HG03175 (cell line): ENCODE measurements around the gene SOWAHA.

ENCODE experiments used
- ATAC-seq: cut with Tn5 transposase; IDR thresholded peaks from one replicate; pipeline ENCODE4 v1.9.1; 2021; ENCODE audit warnings: mild to moderate bottlenecking, moderate library complexity; ENCODE audit not compliant: unreplicated experiment

The SOWAHA gene

DNA sequence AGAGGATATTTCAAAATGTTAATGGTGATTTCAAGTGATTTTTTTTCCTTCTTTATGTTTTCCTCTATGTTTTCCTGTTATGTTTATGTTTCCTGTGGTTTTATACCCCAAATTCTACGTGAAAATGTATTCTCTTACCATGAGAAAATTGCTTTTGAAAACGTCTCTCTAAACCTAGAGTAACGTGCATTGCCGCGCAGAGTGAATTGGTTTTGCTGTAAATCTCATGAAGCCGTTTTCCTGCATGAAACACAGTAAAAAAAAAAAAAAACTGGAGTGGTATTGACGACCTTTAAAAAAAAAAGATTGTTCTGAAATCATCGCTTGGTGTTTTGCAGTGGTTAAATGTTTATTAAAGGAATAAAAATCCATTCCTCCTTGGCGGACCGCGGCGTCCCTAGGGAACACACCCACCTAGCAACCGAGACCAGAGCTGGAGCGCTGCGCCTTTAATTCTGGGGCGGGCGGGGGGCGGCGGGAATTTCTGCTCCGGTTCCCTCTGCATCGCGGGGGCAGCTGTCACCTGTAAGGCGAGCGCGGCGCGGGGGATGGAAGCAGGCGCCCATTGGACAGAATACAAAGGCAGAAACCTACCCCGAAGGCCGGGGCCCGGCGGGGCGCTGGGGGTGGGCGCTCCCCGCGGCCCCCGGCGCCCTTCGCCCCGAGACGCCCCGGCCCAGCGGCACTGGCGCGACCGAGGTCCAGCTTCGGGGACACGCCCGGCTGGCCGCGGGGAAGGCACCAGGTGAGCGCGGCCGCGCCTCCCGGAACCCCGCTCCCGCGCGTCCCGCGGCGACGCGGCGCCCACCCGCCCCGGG is at the start of gene SOWAHA:
Gene SOWAHA, plus strand, starts transcription at position 522 of the 818 bp plus-strand sequence. CDS start 320 bp downstream, outside the sequence.
- ATAC-seq = no peak

DNA sequence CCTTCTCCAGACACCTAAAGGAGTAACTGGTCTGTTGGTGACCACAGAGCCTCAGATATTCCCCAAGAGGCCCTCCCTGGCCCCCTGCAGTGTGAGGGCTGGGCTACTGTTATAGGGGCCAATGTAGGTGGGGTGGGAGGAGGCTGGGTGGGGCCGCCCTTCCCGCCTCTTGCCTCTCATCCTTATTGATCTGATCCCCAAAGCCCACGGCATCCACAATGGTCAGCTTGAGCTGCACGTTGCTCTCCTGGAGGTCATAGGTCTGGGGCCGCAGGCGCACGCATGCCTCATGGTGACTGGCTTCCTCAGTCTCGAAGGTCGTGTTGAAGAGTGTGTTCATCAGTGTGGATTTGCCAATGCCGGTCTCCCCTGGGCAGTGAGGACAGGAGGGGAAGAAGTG is 49.1 kb upstream of the SOWAHA start:
- ATAC-seq = no peak

- ATAC-seq = no peak
Observed at GRCh38 chr5:132764671-132765238, 48.3 kb upstream of the SOWAHA start.

- ATAC-seq = no peak
Observed at GRCh38 chr5:132765311-132766019, 47.6 kb upstream of the SOWAHA start.

GRCh38 chr5:132766020-132766805 is 46.9 kb upstream of the SOWAHA start:
- no peak for ATAC-seq

- ATAC-seq = no peak
Observed at GRCh38 chr5:132766806-132767055, 46.4 kb upstream of the SOWAHA start.

- ATAC-seq = no peak
Observed at GRCh38 chr5:132767150-132767549, 46.0 kb upstream of the SOWAHA start.

DNA sequence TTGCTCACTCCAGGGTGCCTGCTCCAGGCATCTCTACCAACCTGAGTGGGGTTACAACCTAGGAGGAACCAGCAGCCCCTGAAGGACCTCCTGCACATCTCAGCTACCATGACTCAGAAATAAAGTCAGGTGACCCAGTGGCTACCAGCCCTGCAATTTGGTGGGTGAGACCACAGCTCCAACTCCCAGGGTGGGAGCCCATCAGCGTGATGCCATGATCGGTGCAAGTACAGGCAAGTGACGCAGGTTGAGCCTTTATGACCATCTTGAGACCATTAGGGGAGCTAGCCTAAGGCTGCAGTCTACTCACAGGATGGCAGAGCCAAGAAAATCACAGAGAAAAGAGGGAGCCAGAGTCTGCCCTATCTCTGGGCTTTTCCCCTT is 44.6 kb upstream of the SOWAHA start:
- no peak for ATAC-seq

DNA sequence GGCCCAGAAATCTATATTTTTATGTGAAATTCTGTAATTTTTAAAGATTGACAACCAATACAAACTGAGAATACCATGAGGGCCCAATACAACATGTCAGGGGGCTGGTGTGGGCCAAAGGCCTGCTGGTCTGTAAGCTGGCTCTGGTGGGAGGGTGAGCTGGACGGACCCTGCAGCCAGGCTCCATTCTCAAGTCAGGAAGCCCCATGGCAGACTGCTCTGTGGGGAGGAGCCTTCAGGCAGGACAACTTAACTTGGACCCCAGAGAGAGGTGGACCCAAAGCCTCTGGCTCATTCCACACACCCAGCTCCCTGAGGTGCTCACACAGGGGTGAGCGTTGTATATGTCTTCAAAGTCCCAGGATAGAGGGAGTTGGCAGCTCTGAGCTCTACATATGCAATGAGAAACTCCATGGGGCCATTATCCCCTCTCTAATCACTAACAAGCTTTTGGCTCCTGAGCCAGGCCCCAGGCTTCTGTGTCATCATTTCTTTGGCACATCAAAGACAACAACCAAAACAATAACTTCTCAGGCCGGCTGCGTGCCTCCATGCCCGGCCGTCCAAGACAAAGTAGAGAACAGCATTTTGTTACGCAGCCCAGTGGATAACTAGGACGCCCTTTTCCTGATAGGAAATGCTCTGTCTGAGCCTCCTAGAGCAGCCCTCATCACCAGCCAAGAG is 42.5 kb upstream of the SOWAHA start:
- ATAC-seq = no peak

GRCh38 chr5:132771503-132771998 is 41.6 kb upstream of the SOWAHA start:
- no peak for ATAC-seq

GRCh38 chr5:132772291-132773070 is 40.6 kb upstream of the SOWAHA start:
- no peak for ATAC-seq

GRCh38 chr5:132773114-132773513 is 40.0 kb upstream of the SOWAHA start:
- no peak for ATAC-seq

GRCh38 chr5:132773601-132774355 is 39.3 kb upstream of the SOWAHA start:
- no peak for ATAC-seq

DNA sequence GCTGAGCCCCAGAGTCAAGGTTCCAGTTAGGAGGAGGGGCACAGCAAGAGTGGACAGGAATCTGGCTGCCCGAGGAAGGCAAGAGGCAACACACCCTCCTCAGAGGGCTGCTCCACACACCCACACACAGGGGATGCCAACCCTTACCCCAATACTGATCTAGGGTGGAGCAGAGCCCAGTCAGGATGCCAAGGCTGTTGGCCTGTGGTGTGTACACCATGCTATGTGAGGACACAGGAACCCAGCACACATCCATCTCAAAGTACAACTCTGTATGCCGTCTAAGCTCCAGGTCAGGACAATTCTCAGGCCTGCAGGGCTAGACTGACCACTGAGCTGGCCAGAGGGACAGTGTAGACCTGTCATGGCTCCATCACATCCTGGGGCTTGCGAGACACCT is 38.7 kb upstream of the SOWAHA start:
- no peak for ATAC-seq

- no peak for ATAC-seq
Observed at GRCh38 chr5:132774896-132775295, 38.2 kb upstream of the SOWAHA start.

DNA sequence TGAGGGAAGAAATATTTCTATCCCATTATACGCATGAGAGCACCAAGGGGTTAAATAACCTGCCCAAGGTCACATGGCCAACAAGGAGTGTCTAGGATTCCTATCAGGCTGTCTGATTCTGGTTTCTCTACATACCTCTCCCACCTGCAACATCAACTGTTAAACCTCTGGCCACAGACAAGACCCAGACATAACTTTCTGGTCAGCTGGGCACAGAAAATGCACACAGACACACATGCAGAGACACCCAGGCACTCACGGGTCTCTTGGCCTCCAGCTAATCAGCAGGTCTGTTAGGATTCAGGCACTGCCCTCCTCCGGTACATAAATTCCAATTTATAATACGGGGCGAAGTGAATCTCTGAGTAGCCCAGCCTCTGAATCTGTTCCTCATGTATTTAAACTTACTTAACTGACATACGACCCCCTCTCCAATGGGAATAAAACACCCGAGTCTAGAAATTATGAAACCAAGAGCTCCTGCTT is 37.6 kb upstream of the SOWAHA start:
- no peak for ATAC-seq

DNA sequence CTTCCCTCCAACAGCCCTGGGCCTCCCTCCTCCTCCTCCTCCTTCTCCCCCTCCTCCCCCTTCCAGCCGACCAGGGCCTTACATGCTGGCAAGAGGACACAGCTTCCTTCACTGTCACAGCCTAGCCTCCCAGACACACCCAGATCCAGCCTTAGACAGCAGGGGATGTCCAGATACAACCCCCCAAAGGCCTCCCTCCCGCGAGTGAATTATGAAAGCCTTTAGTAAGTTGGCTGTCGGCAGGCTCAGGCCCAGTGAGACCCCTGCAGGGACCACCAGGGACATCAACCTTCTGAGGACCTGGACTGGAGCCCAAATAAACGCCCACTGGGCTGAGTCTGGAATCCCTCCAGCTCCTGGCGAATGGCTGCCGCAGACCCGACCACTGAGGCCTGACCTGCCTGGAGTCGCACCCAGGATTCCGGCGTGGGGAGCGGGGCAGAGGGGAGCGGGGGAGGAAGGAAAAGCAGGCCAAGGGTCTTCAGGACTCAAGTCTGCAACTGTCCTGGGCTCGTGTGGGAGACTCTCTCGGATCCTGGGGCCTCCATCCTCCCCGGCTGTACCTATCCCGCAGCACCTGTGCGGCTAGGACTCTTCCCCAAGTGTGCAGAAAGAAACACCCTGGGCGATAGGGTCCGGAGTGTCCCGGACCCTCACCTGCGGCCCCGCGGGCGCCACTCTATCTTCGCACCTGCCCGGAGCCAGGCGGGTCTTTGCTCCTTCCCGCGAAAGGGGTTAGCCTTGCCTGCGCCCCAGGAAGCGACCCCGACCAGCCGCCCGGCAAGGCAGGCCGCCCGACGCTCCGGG is 36.8 kb upstream of the SOWAHA start:
- peak; percentile 22 for ATAC-seq

- no peak for ATAC-seq
Observed at GRCh38 chr5:132776938-132777208, 36.2 kb upstream of the SOWAHA start.
